Osteocyte (in vitro differentiated cells): ENCODE measurements around the gene CXCR5. TPM values are rescaled to one million over a fixed set of nuclear protein-coding genes. Genes with fewer than 3 reads are reported as not detected.

Experiments
- DNase-seq: peaks from one replicate; pipeline ENCODE4 v3.0.0; 2021; ENCODE audit warnings: mixed read lengths; ENCODE audit not compliant: unreplicated experiment; ENCODE audit errors: extremely low spot score
- H3K27ac Mint-ChIP-seq: one replicate; pipeline ENCODE4 v1.8.0; 2021; ENCODE audit warnings: mild to moderate bottlenecking, mixed read lengths; ENCODE audit not compliant: unreplicated experiment
- H3K27me3 Mint-ChIP-seq: one replicate; pipeline ENCODE4 v1.8.0; 2021; ENCODE audit warnings: mixed read lengths; ENCODE audit not compliant: unreplicated experiment
- H3K36me3 Mint-ChIP-seq: one replicate; pipeline ENCODE4 v1.8.0; 2021; ENCODE audit warnings: mixed read lengths; ENCODE audit not compliant: unreplicated experiment
- H3K4me1 Mint-ChIP-seq: one replicate; pipeline ENCODE4 v1.8.0; 2021; ENCODE audit warnings: mixed read lengths; ENCODE audit not compliant: unreplicated experiment
- H3K4me3 Mint-ChIP-seq: one replicate; pipeline ENCODE4 v1.8.0; 2021; ENCODE audit warnings: mild to moderate bottlenecking, moderate library complexity, mixed read lengths; ENCODE audit not compliant: unreplicated experiment
- H3K9me3 Mint-ChIP-seq: one replicate; pipeline ENCODE4 v1.8.0; 2021; ENCODE audit warnings: mixed read lengths; ENCODE audit not compliant: unreplicated experiment
- CTCF ChIP-seq: fragments of 200-600 bp; sonication (generic); IDR thresholded peaks from 2 replicates; pipeline ENCODE4 v1.5.0; 2021; ENCODE audit warnings: antibody characterized with exemption, mild to moderate bottlenecking, moderate library complexity
- total RNA-seq: library from RNA; stranded (reverse); gene quantifications from 2 replicates; pipeline ENCODE4 v1.2.1, GENCODE V29; 2021

Gene CXCR5
- total RNA-seq, 1 donor from 2014 or later: not detected

DNA sequence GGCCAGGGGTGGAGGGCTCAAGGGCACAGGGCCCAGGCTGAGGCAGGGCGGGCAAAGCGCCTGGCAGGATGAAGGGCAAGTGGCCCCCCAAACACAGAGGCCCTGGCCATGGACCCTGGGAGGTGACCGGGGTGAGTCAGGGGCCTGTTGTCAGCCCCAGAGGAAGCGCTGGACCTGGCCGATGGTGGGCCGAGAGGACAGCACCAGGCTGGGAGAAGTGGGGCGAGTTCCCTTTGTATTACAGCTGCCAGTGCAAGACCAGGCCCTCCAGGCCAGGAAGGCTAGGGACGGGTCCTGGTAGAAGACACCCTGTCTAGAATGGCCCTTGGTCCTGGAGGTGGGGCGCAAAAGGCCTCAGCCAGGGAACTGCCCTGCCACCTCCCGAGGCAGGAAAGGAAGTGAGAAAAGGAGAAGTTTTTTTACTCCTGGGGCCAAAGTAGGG is 12.8 kb downstream of the CXCR5 start:
- TF ChIP-seq CTCF: no peak
- no peaks in the 10 kb centered on the region for H3K27me3 Mint-ChIP-seq
- DNase-seq: no peak
- H3K4me1 Mint-ChIP-seq: peaks cover 15% of the 10 kb centered on the region
- peak overlapping the region; percentile 38 for H3K27ac Mint-ChIP-seq
- no peak overlapping the region for H3K4me3 Mint-ChIP-seq
- no peaks in the 10 kb centered on the region for H3K9me3 Mint-ChIP-seq
- peaks cover 28% of the 10 kb centered on the region for H3K36me3 Mint-ChIP-seq

GRCh38 chr11:118896921-118897591 is 13.4 kb downstream of the CXCR5 start:
- peak overlapping the region; percentile 38 for H3K27ac Mint-ChIP-seq

GRCh38 chr11:118897721-118898310 is 14.1 kb downstream of the CXCR5 start:
- no peak overlapping the region for H3K27ac Mint-ChIP-seq

More at GRCh38 chr11:118896921-118897591, 13.4 kb downstream of the CXCR5 start:
- peaks cover 31% of the 10 kb centered on the region for H3K36me3 Mint-ChIP-seq
- no peak overlapping the region for H3K4me3 Mint-ChIP-seq
- H3K27me3 Mint-ChIP-seq: no peaks in the 10 kb centered on the region
- H3K9me3 Mint-ChIP-seq: no peaks in the 10 kb centered on the region
- DNase-seq: no peak
- no peak for TF ChIP-seq CTCF
- peaks cover 15% of the 10 kb centered on the region for H3K4me1 Mint-ChIP-seq

GRCh38 chr11:118898400-118899295 is 15.0 kb downstream of the CXCR5 start:
- no peak for TF ChIP-seq CTCF
- Mint-ChIP-seq H3K4me1 (peaks cover 13% of the 10 kb centered on the region), H3K27me3 (no peaks in the 10 kb centered on the region), H3K9me3 (no peaks in the 10 kb centered on the region), H3K4me3 (no peak overlapping the region), H3K36me3 (peaks cover 32% of the 10 kb centered on the region), H3K27ac (peak overlapping the region; percentile 44)
- no peak for DNase-seq

More at GRCh38 chr11:118897721-118898310, 14.1 kb downstream of the CXCR5 start:
- Mint-ChIP-seq H3K27me3 (no peaks in the 10 kb centered on the region), H3K36me3 (peaks cover 32% of the 10 kb centered on the region), H3K9me3 (no peaks in the 10 kb centered on the region), H3K4me1 (peaks cover 13% of the 10 kb centered on the region), H3K4me3 (no peak overlapping the region)
- no peak for TF ChIP-seq CTCF
- no peak for DNase-seq
